ENCODE measurements around the gene MASP1. TPM values are rescaled to one million over a fixed set of nuclear protein-coding genes. Genes with fewer than 3 reads are reported as not detected.

Gene MASP1
- total and polyA plus RNA-seq, 12 donors: 0.72 to 19.5 (median 4.9) TPM

DNA sequence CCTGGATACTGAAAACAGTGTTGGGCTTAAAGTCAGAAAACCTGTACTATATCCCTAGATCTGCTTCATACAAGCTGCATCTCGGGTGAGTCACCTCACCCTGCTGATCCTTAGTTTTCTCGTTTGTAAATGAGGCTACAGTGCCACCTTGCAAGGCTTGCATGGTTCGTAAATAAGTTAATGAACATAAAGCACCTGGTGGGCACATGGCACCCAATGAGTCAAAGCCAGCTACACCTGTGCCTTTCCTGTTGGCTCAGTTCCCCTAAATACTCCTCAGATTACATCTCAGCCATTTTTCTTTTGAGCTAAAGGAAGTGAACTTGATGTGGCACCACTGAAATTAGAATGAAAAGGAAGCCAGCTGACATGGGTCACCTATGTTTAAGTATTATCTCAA is 67.7 kb downstream of the MASP1 start:
- H3K4me3 ChIP-seq: no peak overlapping the region
- H3K4me1 ChIP-seq (replicated peaks in 1 of 2): no peaks in the 10 kb centered on the region
- no peaks in the 10 kb centered on the region for H3K9me3 ChIP-seq (replicated peaks in 1 of 3)
- intact Hi-C loops (cut with DNase I): loop anchor here (5.0 to 10.0 kb wide), 3 partner anchors 91 to 454 kb away; no protein-coding TSS in a partner anchor
- H3K36me3 ChIP-seq (replicated peaks in 1 of 2): no peaks in the 10 kb centered on the region
- H3K27ac ChIP-seq: no peak overlapping the region
- TF ChIP-seq, protein P1, sequence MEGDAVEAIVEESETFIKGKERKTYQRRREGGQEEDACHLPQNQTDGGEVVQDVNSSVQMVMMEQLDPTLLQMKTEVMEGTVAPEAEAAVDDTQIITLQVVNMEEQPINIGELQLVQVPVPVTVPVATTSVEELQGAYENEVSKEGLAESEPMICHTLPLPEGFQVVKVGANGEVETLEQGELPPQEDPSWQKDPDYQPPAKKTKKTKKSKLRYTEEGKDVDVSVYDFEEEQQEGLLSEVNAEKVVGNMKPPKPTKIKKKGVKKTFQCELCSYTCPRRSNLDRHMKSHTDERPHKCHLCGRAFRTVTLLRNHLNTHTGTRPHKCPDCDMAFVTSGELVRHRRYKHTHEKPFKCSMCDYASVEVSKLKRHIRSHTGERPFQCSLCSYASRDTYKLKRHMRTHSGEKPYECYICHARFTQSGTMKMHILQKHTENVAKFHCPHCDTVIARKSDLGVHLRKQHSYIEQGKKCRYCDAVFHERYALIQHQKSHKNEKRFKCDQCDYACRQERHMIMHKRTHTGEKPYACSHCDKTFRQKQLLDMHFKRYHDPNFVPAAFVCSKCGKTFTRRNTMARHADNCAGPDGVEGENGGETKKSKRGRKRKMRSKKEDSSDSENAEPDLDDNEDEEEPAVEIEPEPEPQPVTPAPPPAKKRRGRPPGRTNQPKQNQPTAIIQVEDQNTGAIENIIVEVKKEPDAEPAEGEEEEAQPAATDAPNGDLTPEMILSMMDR (IDR thresholded peaks at IDR 0.05): no peak
- no peak for TF ChIP-seq POLR2A (IDR thresholded peaks at IDR 0.05)
- WGBS, 4 donors: 49 to 70% (median 55%) methylated on average over 3 of the region's 3 CpGs
- H3K27me3 ChIP-seq: no peaks in the 10 kb centered on the region
- DNase-seq: no peak

GRCh38 chr3:187222801-187223200 is 68.7 kb downstream of the MASP1 start:
- TF ChIP-seq, protein P1 (IDR thresholded peaks at IDR 0.05): no peak
- TF ChIP-seq POLR2A (IDR thresholded peaks at IDR 0.05): no peak
- H3K4me3 ChIP-seq: no peak overlapping the region
- no peaks in the 10 kb centered on the region for H3K4me1 ChIP-seq (replicated peaks in 1 of 2)
- H3K36me3 ChIP-seq (replicated peaks in 1 of 2): no peaks in the 10 kb centered on the region
- H3K9me3 ChIP-seq (replicated peaks in 1 of 3): no peaks in the 10 kb centered on the region
- 81 to 86% (median 83%) methylated on average over 4 of the region's 4 CpGs for WGBS, 4 donors
- no peak for DNase-seq
- intact Hi-C loops (cut with DNase I): loop anchor here (5.0 to 10.0 kb wide), 3 partner anchors 92 to 454 kb away; no protein-coding TSS in a partner anchor
- H3K27me3 ChIP-seq: no peaks in the 10 kb centered on the region
- no peak overlapping the region for H3K27ac ChIP-seq

GRCh38 chr3:187215460-187215859 is 76.1 kb downstream of the MASP1 start:
- Histone ChIP-seq H3K4me1 (replicated peaks in 1 of 2) (no peaks in the 10 kb centered on the region), H3K27me3 (no peaks in the 10 kb centered on the region), H3K9me3 (replicated peaks in 1 of 3) (no peaks in the 10 kb centered on the region), H3K4me3 (no peak overlapping the region), H3K36me3 (replicated peaks in 1 of 2) (no peaks in the 10 kb centered on the region), H3K27ac (no peak overlapping the region)
- no peak for DNase-seq
- TF ChIP-seq, protein P1 (IDR thresholded peaks at IDR 0.05): no peak
- TF ChIP-seq POLR2A (IDR thresholded peaks at IDR 0.05): no peak
- 75 to 93% (median 90%) methylated on average over 5 of the region's 5 CpGs for WGBS, 4 donors
- intact Hi-C loops (cut with DNase I): no loop called here

- no peak for DNase-seq
- H3K27ac ChIP-seq: no peak overlapping the region
- H3K27me3 ChIP-seq: no peaks in the 10 kb centered on the region
- no peaks in the 10 kb centered on the region for H3K9me3 ChIP-seq (replicated peaks in 1 of 3)
- H3K4me3 ChIP-seq: no peak overlapping the region
- H3K36me3 ChIP-seq (replicated peaks in 1 of 2): no peaks in the 10 kb centered on the region
- intact Hi-C loops (cut with DNase I): no loop called here
- WGBS, 4 donors: 83 to 93% (median 86%) methylated on average over 1 of the region's 1 CpG
- peaks cover 0 to 8% of the 10 kb centered on the region in 2 donors for H3K4me1 ChIP-seq (replicated peaks in 1 of 2)
- no peak for TF ChIP-seq POLR2A (IDR thresholded peaks at IDR 0.05)
- TF ChIP-seq, protein P1 (IDR thresholded peaks at IDR 0.05): no peak
Observed at GRCh38 chr3:187213616-187214015, 77.9 kb downstream of the MASP1 start.
